ENCODE data around the gene LYST.

The LYST gene

DNA sequence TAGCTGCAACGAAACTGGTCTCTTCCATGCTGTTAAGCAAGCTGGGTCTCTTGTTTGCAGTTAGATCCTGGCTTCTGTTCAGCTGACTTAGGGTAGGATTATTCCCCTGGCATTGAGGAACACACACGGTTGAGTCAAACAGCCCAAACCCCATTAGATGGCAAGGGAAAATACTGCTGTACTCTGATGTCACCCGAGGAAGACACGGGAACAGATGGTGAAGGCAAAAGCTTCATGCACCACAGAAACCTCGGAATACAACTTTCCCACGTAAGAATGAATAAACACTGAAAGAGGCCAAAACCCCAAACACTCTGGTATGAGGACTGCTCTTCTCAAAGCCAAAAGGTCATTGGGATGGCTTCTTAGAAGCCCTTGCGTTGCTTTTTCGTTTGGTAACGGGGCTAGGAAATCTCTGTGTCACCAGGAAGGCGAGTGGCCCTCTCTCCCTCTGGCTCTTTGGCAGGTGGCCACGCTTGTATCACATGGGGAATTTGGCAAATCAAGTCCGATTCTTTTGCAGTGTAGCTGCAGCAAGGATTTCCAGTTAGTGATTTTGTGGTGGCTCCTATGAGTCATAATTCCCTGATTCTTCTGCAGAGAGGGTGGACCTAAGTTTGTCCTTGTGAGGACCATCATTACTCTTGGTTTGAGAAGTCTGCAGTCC lies 16.7 kb upstream of the LYST start:
- no peak for DNase-seq

DNA sequence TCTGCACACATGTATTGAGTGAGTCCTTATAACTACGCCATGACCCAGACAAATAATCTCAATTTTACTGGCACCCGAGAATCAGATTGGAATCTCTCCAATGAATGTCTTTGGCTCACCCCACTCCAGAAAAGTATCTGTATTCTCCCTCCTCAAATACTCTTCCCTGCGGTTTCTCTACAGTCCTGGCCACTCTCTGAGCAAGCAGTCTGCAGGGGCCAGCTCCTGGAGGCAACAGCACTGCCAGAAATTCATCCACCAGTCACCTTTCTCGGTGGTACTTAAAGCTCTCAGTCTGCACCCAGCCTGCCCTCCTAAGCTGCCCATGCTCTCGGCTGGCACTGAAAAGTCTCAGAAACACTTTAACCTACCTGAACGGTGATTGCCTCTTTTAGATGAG lies 16.1 kb upstream of the LYST start:
- no peak for DNase-seq

GRCh38 chr1:235881930-235882700 lies 15.4 kb upstream of the LYST start:
- no peak for DNase-seq

GRCh38 chr1:235878082-235878811 lies 11.5 kb upstream of the LYST start:
- DNase-seq, result no peak

GRCh38 chr1:235876402-235876841 lies 9.7 kb upstream of the LYST start:
- no peak for DNase-seq

DNA sequence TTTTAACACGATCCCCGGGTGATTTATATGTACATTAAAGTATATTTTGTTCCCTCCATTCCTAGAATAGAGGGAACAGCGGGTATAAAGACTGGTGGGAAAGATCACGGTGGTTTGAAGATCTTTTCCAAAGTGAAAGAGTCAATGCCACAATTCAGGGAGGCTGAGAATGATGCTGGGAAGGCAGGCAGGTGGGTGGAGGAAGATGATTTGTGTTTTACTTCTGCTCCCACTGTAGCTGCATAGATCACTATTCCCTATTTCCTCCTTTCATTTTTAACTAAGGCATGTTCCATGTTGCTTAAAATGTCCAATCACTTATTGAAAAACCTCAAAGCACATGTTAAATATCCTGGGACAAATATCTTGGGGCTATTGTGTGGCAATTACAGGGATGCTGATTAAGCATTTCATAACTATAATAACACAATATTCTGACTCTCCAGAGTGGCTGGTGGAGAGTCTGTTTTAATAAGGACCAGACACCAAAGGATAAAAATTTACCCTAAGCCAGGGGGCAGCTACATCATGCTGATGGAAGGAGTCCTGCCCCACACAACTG lies 8.4 kb upstream of the LYST start:
- no peak for DNase-seq

- no peak for DNase-seq
Measured at GRCh38 chr1:235874261-235874660, 7.6 kb upstream of the LYST start.

GRCh38 chr1:235873571-235873970 lies 6.9 kb upstream of the LYST start:
- DNase-seq, result no peak

DNA sequence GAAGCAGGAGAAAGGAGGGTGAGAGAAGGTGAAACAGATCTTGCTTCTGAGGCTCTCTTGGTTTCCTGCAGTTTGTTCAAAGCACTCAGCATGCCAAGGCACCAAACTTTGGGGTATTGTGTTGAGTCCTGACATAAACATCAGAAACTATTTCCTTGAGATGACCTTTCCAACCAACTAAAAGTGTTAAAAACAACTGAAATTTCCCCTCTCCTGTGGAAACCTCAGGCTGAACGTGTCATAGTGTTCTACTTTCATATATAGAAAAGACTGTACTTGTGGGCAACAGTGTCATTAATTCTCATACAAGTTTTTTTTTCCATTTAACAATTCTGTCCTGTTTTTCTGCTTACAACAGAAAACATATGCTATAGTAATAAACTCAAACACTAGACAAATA lies 6.3 kb upstream of the LYST start:
- DNase-seq, result no peak

DNA sequence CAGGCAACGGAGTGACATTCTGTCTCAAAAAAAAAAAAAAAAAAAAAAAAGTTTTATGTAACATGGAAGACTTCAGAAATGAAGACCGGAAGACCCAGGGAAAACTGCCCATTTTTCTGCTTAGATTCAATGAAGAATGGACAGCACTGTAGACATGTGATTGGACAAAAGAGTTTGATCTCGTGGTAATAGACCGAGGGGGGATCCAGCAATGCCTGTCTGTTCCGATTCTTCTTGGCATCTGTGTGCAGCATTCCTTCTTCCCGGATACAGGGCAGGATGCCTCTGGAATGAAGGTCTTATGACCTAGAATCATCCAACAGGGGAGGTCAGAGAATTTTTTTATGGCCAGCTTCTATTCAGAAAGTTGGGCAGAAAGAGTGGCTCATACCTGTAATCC lies 5.6 kb upstream of the LYST start:
- DNase-seq, result no peak

- no peak for DNase-seq
Measured at GRCh38 chr1:235867903-235868469, 1.3 kb upstream of the LYST start.

GRCh38 chr1:235866913-235867845 lies 473 bp upstream of the LYST start:
- peak; percentile 78 for DNase-seq

DNA sequence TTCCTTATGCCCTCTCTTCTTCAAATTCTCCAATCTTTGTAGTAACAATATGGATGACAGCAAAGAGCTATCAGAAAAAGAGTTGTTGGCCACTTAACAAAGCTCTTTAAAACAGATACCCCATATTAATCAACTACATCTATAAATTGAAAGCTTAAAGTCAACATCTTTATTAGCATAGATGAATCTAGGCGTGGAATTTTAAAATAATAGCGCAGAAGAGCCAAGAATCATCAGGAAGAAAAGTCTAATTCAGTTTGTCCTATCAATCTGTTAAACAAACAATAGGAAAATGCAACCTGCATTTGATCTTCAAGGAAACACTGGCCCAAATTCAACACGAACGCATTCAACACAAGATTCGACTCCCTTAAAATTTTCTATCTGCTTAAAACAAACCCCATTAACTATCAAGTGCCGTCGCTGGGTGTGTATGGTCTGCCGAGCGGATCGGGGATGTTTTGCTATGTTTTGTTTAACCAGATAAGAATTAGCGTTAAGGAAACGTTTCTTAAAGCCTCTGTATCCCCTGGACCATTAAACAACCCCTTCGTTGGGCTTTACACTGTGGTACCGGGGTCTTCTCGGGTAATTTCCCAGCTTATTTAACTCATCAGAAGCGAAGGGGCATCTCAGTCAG lies 1.0 kb downstream of the LYST start:
- no peak for DNase-seq

- DNase-seq, result no peak
Measured at GRCh38 chr1:235864931-235865525, 1.7 kb downstream of the LYST start.

DNA sequence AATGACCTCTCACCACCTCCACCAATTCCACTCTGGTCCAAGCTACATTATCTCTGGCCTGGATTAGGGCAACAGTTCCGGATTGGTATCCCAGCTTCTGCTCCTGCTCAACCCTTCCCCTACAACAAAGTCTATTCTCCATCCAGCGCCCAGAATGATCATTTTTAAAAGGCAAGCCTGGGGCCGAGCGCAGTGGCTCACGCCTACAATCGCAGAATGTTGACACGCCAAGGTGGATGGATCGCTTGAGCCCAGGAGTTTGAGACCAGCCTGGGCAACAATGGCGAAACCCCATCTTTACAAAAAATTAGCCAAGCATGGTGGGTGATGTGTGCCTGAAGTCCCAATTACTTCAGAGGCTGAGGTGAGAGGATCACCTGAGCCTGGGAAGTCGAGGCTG lies 2.2 kb downstream of the LYST start:
- DNase-seq, result no peak

- DNase-seq, result no peak
Measured at GRCh38 chr1:235863699-235864093, 3.0 kb downstream of the LYST start.

DNA sequence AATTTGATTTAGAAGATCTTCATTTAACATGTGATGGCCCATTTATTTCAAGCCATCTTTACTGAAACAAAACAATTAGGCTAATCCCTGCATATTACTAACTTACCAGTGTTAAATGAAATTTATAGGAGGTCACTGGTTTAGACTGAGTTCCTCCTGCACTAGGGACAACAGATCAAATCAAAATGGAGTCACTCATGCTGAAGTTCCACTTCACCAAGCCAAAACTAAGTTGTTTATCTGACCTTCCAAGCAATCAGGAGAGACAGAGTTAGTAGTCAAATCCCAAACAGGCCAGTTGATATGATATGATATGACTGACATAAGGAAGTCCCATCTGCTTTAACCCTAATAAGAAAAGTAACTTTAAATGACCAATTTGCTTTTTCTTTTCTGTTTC lies 4.8 kb downstream of the LYST start:
- no peak for DNase-seq

GRCh38 chr1:235860829-235861228 lies 5.9 kb downstream of the LYST start:
- no peak for DNase-seq

- no peak for DNase-seq
Measured at GRCh38 chr1:235859789-235860188, 6.9 kb downstream of the LYST start.

DNA sequence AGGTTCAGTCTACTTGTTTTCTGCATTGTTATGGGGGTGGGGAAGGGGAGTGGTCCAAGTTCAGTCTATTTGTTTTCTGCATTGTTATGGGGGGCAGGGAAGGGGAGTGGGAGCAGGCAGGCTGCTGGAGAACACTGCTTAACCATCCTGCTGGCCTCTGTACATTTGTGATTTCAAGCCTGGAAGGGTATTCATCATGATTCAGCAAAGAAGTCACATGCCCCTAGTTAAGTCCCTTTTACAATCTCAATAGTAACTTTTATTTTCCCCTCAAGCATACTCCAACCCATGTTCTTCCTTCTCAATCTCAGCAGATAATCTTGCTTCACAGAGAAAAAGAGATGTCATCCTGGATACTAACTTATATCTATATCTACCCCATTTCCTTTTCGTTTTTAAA lies 7.9 kb downstream of the LYST start:
- no peak for DNase-seq

DNA sequence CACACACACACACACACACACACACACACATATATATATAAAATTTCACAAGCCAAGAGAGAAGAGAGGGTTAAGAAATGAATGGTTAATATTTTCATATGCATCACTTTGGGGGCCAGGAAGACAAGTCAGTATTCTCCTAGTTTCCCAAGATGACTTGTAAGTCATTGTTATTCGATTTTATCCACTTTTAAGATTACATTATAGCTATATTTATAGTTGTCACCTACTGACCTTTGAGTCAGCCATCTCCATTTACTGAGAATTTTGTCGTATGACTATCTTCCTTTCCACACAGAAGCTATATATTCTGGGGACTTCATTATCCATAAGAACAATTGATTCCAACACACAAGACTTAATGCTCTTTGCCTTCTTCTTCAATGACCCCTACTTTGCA lies 8.9 kb downstream of the LYST start:
- DNase-seq, result no peak
